Esophagus muscularis mucosa (tissue), 4 donors: ENCODE results near the gene EPHB1. TPM values are rescaled to one million over a fixed set of nuclear protein-coding genes. Genes with fewer than 3 reads are reported as not detected.

Source experiments
- DNase-seq: peaks from one replicate; pipeline ENCODE4 v3.0.0-alpha.2; 2017; ENCODE audit errors: extremely low spot score
- H3K27ac ChIP-seq, 4 donors: fragments of 200-600 bp; sonication (generic); replicated peaks in 1 of 4; 1 replicate in 3 of 4; 2 replicates in 1 of 4; pipeline ENCODE4 v1.5.1; 2016 to 2019; ENCODE audit warnings: mild to moderate bottlenecking in 1 of 4
- H3K27me3 ChIP-seq, 4 donors: fragments of 200-600 bp; sonication (generic); one replicate each; pipeline versions ENCODE4 v1.5.1 to v1.6.0; 2016 to 2019
- H3K36me3 ChIP-seq, 4 donors: fragments of 200-600 bp; sonication (generic); one replicate each; pipeline ENCODE4 v1.5.1; 2016 to 2019
- H3K4me1 ChIP-seq, 4 donors: fragments of 200-600 bp; sonication (generic); one replicate each; pipeline ENCODE4 v1.5.1; 2016 to 2019
- H3K4me3 ChIP-seq, 4 donors: fragments of 200-600 bp; sonication (generic); 1 replicate in 2 of 4; 2 replicates in 2 of 4; pipeline ENCODE4 v1.5.1; 2016 to 2019; ENCODE audit warnings: mild to moderate bottlenecking in 4 of 4, moderate library complexity in 1 of 4
- H3K9me3 ChIP-seq, 4 donors: fragments of 200-600 bp; sonication (generic); 1 replicate in 3 of 4; 2 replicates in 1 of 4; pipeline ENCODE4 v1.5.1; 2016 to 2019
- CTCF ChIP-seq, 3 experiments: fragments of 200-600 bp in 2 of 3; fragments of 450-650 bp in 1 of 3; sonication (generic) in 2 of 3; IDR thresholded peaks; one replicate each; pipeline ENCODE4 v1.5.1; 2017 to 2019; ENCODE audit warnings: antibody characterized with exemption in 3 of 3, mild to moderate bottlenecking in 2 of 3, moderate library complexity in 1 of 3
- EP300 ChIP-seq: sonication (generic); formaldehyde crosslinking; IDR thresholded peaks from one replicate; pipeline ENCODE4 v1.6.1; 2017; ENCODE audit warnings: antibody characterized with exemption
- POLR2A ChIP-seq: fragments of 450-650 bp; IDR thresholded peaks from one replicate; pipeline ENCODE4 v1.6.1; 2017; ENCODE audit warnings: antibody characterized with exemption, moderate library complexity, mild to moderate bottlenecking, low read depth
- POLR2AphosphoS5 ChIP-seq, 2 donors: sonication (generic); formaldehyde crosslinking; IDR thresholded peaks; one replicate each; pipeline ENCODE4 v1.6.1; 2017; ENCODE audit warnings: antibody characterized with exemption in 2 of 2
- WGBS: methylation state at CpG from one replicate; pipeline ENCODE4 v1.1.5; 2018; 5-methylcytosine and 5-hydroxymethylcytosine counted together
- intact Hi-C: fragments of 100-400 bp; cut with DNase I; formaldehyde crosslinking; loops from one replicate; pipeline ENCODE4 v1.15.1; 2023
- total RNA-seq, 4 donors: library from RNA; depleted of rRNA; stranded (reverse); fragments of >200 nt; gene quantifications; one replicate each; pipeline versions ENCODE4 v1.1.0 to v1.2.1, GENCODE V29; 2016

EPHB1 gene
- total RNA-seq, 4 donors from 2014 or later = under 0.01 to 6.1 (median 2.8) TPM

DNA sequence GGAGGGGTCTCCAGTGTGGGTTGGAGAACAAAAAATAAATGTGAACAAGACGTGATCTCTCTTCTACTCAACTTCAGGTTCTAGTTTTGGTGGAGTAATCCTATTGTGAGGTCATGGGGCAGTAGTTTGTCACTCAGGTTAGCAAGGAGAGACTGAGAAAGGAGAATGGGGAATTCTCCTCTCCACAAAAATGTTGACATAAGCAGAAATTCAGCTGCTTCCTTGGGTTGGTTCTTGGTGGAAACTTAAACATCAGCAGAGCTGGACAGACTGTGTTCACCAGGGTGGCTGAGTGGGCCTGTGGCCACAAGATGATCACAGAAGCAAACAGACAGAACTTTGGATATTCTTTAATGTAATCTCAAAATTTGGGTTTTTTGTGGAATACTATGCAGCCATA is 78.7 kb downstream of the EPHB1 start:
- WGBS = 85% methylated on average over 1 of the region's 1 CpG
- TF ChIP-seq EP300 (no peak), CTCF (IDR thresholded peaks at IDR 0.05) (no peak), POLR2A (no peak)
- Histone ChIP-seq H3K27ac (no peak overlapping the region), H3K36me3 (no peaks in the 10 kb centered on the region), H3K9me3 (no peaks in the 10 kb centered on the region), H3K4me1 (peaks cover 0 to 10% (median 0%) of the 10 kb centered on the region in 4 donors), H3K4me3 (no peak overlapping the region), H3K27me3 (no peaks in the 10 kb centered on the region)
- no peak for DNase-seq
- intact Hi-C loops = no loop called here

DNA sequence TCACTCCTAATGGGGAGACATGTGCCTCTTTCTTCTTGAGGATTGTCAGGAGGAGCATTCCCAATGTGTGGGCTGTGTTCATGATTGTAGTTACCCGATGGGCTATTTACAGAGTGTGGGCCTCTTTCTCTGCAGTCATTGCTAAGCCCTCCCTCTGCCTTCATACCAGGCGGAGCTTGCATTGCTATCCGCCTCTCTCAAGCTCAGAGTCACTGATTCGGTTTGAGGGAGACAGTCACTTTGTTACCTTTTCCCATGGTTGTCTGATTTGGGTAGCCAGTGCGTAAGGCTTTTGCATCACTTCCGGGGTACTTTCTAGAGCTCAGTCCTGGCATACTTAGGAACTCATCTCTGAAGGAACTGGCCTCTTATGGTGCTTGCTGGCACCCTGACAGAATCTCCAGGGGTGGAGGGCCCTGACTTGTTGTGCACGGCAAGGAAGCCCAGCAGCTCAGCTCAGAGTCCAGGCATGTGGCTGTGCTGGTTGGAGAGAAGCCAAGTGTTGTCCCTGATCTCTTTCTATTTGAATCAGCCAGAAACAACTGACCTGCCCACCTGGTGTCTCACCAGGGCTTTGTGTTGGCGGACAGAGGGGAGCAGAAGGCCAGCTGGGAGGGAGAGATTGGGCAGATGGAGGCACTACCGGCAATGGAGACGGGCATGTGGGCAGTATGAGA is 79.8 kb downstream of the EPHB1 start:
- intact Hi-C loops = no loop called here
- no peaks in the 10 kb centered on the region for H3K9me3 ChIP-seq
- H3K27ac ChIP-seq = no peak overlapping the region
- no peaks in the 10 kb centered on the region for H3K27me3 ChIP-seq
- TF ChIP-seq POLR2AphosphoS5 (IDR thresholded peaks at IDR 0.05) (no peak), CTCF (IDR thresholded peaks at IDR 0.05) (no peak), POLR2A (no peak)
- H3K36me3 ChIP-seq = no peaks in the 10 kb centered on the region
- no peak overlapping the region for H3K4me3 ChIP-seq
- no peak for DNase-seq
- peaks cover 0 to 10% (median 0%) of the 10 kb centered on the region in 4 donors for H3K4me1 ChIP-seq
- 65% methylated on average over 7 of the region's 10 CpGs for WGBS

DNA sequence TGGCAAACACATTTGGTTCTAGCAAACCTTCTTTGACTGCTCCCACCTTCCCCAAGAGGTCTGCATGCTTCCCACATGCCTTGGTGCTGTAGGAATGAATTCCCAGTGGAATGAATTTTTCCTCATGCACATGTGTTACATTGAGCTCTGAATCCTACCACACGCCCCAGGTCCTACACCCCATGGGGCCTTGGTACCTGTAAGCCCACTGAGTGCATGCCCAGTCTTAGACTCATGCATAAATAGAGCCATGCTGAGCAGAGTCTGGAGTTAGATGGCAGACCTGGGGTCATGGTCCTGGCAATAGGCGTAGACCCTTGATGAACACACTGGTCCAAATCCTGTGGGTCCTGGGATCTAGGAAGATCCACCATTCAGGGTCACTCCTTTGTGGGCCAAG is 81.8 kb downstream of the EPHB1 start:
- no peaks in the 10 kb centered on the region for H3K36me3 ChIP-seq
- H3K4me1 ChIP-seq = peaks cover 0 to 10% (median 0%) of the 10 kb centered on the region in 4 donors
- intact Hi-C loops = no loop called here
- H3K27ac ChIP-seq = no peak overlapping the region
- H3K4me3 ChIP-seq = no peak overlapping the region
- no peak for DNase-seq
- no peaks in the 10 kb centered on the region for H3K9me3 ChIP-seq
- no peaks in the 10 kb centered on the region for H3K27me3 ChIP-seq
- TF ChIP-seq POLR2A (no peak), EP300 (no peak), CTCF (IDR thresholded peaks at IDR 0.05) (no peak), POLR2AphosphoS5 (IDR thresholded peaks at IDR 0.05) (no peak)
- WGBS = 88% methylated on average over 2 of the region's 2 CpGs

- no peak for DNase-seq
- Histone ChIP-seq H3K27ac (no peak overlapping the region), H3K27me3 (no peaks in the 10 kb centered on the region), H3K4me3 (no peak overlapping the region), H3K9me3 (no peaks in the 10 kb centered on the region), H3K36me3 (no peaks in the 10 kb centered on the region), H3K4me1 (peaks cover 0 to 10% (median 0%) of the 10 kb centered on the region in 4 donors)
- intact Hi-C loops = no loop called here
- WGBS = 80% methylated on average over 5 of the region's 5 CpGs
- TF ChIP-seq CTCF (IDR thresholded peaks at IDR 0.05) (no peak), EP300 (no peak), POLR2AphosphoS5 (IDR thresholded peaks at IDR 0.05) (no peak), POLR2A (no peak)
These were observed 82.7 kb downstream of the EPHB1 start for GRCh38 chr3:134877788-134878187.

DNA sequence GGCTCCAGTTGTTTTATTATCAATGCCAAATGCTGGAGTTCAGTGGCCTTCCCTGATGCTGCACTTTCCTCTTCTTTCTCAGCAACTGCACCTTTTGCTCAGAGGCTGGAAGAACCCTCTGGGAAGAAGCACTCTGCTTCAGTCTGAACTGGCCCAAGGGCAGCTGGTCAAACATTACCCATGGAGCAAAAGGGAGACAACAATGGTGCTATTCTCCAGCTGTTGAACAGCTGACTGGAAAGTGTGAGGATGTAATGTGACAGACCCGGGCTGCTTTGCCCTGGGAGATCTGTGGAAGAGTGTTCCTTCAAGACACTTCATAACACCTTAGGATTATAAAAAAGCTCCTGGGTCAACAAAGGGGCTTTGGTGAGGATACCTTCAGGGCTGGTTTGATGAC is 84.9 kb downstream of the EPHB1 start:
- H3K27me3 ChIP-seq = no peaks in the 10 kb centered on the region
- H3K4me3 ChIP-seq = no peak overlapping the region
- intact Hi-C loops = no loop called here
- TF ChIP-seq CTCF (IDR thresholded peaks at IDR 0.05) (no peak), POLR2A (no peak), EP300 (no peak), POLR2AphosphoS5 (IDR thresholded peaks at IDR 0.05) (no peak)
- H3K9me3 ChIP-seq = no peaks in the 10 kb centered on the region
- no peak for DNase-seq
- 50% methylated on average over 1 of the region's 1 CpG for WGBS
- no peak overlapping the region for H3K27ac ChIP-seq
- H3K4me1 ChIP-seq = peaks cover 0 to 9% (median 0%) of the 10 kb centered on the region in 4 donors
- H3K36me3 ChIP-seq = no peaks in the 10 kb centered on the region
